ENCODE measurements around the gene TNFRSF13B. TPM values are rescaled to one million over a fixed set of nuclear protein-coding genes. Genes with fewer than 3 reads are reported as not detected.
"Not testable (repeated sequence)": the region's sequence is repeated elsewhere in the genome, so short reads cannot be mapped to it uniquely, and the experiment has no call there.

TNFRSF13B gene
- total RNA-seq, 3 donors from 2014 or later, result 0.80 to 2.9 TPM; not detected in 1

DNA sequence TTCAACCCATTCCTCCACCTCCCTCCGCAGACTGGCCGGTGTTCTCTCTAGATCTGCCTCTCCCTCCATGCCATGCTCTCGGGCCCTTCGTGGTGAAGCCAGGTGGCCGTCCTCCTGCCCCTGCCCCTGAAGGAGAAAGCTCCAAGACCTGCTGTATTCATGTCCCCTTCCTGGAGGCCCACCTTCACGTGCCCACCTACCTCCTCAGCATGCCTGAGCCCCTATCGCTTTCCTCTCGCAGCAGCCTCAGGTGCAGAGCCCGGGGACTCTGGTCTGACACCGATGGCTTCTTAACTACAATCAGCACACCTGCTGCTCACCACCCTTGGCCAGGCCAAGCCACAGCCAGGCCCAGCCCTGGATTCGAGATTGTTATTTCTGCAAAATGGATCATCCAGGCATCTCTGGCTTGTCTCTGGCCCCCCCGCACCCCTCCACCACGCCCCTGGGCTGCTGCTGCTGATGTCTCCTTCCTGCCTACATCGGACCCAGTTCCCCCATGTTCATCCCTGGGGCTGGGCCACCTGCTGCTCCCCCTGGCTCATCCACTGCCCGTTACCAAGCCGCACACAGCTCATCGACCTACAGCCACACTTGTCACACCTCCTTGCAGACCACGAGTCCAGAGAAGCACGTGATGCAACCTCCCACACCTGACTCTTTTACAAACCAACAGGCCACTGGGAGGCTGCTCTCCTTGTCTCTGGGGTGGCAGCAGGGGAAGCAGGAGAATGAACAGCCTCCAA lies 32.5 kb upstream of the TNFRSF13B start:
- Histone ChIP-seq H3K4me3 (no peak overlapping the region), H3K27me3 (no peaks in the 10 kb centered on the region), H3K4me1 (no peaks in the 10 kb centered on the region), H3K36me3 (no peaks in the 10 kb centered on the region), H3K27ac (no peak overlapping the region), H3K9me3 (no peaks in the 10 kb centered on the region)
- TF ChIP-seq POLR2A (IDR thresholded peaks at IDR 0.05) (no peak), POLR2AphosphoS5 (IDR thresholded peaks at IDR 0.05) (no peak)
- TF ChIP-seq, protein P1, sequence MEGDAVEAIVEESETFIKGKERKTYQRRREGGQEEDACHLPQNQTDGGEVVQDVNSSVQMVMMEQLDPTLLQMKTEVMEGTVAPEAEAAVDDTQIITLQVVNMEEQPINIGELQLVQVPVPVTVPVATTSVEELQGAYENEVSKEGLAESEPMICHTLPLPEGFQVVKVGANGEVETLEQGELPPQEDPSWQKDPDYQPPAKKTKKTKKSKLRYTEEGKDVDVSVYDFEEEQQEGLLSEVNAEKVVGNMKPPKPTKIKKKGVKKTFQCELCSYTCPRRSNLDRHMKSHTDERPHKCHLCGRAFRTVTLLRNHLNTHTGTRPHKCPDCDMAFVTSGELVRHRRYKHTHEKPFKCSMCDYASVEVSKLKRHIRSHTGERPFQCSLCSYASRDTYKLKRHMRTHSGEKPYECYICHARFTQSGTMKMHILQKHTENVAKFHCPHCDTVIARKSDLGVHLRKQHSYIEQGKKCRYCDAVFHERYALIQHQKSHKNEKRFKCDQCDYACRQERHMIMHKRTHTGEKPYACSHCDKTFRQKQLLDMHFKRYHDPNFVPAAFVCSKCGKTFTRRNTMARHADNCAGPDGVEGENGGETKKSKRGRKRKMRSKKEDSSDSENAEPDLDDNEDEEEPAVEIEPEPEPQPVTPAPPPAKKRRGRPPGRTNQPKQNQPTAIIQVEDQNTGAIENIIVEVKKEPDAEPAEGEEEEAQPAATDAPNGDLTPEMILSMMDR (IDR thresholded peaks at IDR 0.05), result no peak
- intact Hi-C loops (cut with DNase I; ENCODE audit: low total_unique reads), result no loop called here
- peak in 1 of 2 donors; percentile 46 for DNase-seq (ENCODE audit: low spot score in 2 of 2)

DNA sequence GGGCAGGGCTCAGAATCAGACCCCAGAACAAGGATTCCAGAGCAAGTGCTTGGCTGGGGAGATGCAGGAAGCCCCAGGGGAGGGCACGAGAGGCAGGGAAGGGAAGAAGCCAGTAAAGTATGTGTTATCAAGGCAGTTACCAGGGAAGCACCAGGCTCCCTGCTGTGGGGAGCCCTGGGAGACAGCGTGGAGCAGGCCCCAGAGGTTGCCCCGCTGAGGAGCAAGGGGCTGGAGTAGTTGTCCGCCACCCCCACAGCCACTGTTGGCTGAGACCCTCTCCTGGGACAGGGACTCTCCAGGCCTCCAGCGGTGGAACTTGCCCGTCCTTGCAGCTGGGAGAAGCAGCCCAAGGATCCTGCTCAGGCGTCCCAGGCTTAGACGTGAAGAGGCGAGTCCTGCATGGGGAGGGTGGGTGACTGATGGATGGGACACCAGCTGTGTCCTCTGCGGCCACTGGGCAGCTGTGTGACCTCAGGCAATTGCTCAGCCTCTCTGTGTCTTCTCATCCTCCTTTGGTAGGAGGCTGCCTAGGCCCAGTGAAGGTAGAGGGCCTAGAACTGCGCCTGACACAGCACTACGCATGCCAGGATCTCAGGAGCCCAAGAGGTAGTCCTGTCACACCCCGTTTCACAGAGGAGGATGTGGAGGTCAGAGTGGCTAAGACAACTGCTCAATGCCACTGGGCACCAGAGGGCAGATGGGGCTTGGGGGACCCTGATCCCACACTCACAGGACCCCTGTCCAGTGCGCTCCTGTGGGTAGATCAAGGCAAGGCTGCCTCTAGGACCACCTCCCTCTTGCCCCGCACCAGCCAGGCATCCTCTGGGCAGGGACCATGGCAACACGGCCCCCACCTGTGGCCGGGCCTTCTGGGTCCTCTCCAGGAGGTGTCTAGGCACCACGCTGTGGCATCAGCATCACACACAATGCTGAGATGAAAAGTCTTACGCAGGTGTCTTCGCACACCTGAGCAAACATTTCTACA lies 31.1 kb upstream of the TNFRSF13B start:
- H3K9me3 ChIP-seq; H3K36me3 ChIP-seq; H3K27ac ChIP-seq; H3K4me3 ChIP-seq; intact Hi-C loops (cut with DNase I; ENCODE audit: low total_unique reads); H3K27me3 ChIP-seq; H3K4me1 ChIP-seq: not testable (repeated sequence)
- peak in 1 of 2 donors; percentile 36 for DNase-seq (ENCODE audit: low spot score in 2 of 2)

GRCh38 chr17:17001874-17002520 lies 30.1 kb upstream of the TNFRSF13B start:
- Histone ChIP-seq H3K27ac (no peak overlapping the region), H3K4me3 (peak overlapping the region in 1 of 3 donors; percentile 41), H3K36me3 (no peaks in the 10 kb centered on the region), H3K27me3 (no peaks in the 10 kb centered on the region), H3K4me1 (no peaks in the 10 kb centered on the region), H3K9me3 (no peaks in the 10 kb centered on the region)
- peak; percentile 60 to 82 for DNase-seq (ENCODE audit: low spot score in 2 of 2)
- TF ChIP-seq POLR2AphosphoS5 (IDR thresholded peaks at IDR 0.05), result no peak
- TF ChIP-seq, protein P1 (IDR thresholded peaks at IDR 0.05), result peak; percentile 92 to 93 (median 92)
- intact Hi-C loops (cut with DNase I; ENCODE audit: low total_unique reads), result no loop called here

- Histone ChIP-seq H3K9me3 (no peaks in the 10 kb centered on the region), H3K27ac (no peak overlapping the region), H3K4me3 (no peak overlapping the region), H3K36me3 (no peaks in the 10 kb centered on the region), H3K27me3 (no peaks in the 10 kb centered on the region), H3K4me1 (no peaks in the 10 kb centered on the region)
- peak in 1 of 2 donors; percentile 46 for DNase-seq (ENCODE audit: low spot score in 2 of 2)
- intact Hi-C loops (cut with DNase I; ENCODE audit: low total_unique reads), result no loop called here
- TF ChIP-seq, protein P1 (IDR thresholded peaks at IDR 0.05), result no peak
- TF ChIP-seq POLR2A (IDR thresholded peaks at IDR 0.05) (no peak), POLR2AphosphoS5 (IDR thresholded peaks at IDR 0.05) (no peak)
Observed at GRCh38 chr17:17001076-17001777, 29.3 kb upstream of the TNFRSF13B start.
